Mammary epithelial cell (primary cell): ENCODE data around the gene TEX53.

Source experiments
- CTCF ChIP-seq, 2 donors: IDR thresholded peaks in 1 of 2; conservative IDR thresholded peaks in 1 of 2; 2 replicates each; pipeline ENCODE4 v1.5.1; 2011 to 2012; ENCODE audit warnings: inconsistent platforms in 2 of 2, low read length in 2 of 2, mild to moderate bottlenecking in 2 of 2, control low read depth in 1 of 2, low read depth in 1 of 2; ENCODE audit not compliant: insufficient read depth in 1 of 2; ENCODE audit errors: extremely low read depth in 1 of 2
- EZH2 ChIP-seq: IDR thresholded peaks from 2 replicates; pipeline ENCODE4 v1.6.1; 2012; ENCODE audit warnings: low read length, inconsistent platforms, borderline replicate concordance

- TF ChIP-seq CTCF (conservative IDR thresholded peaks at IDR 0.05 in 1 of 2, IDR thresholded peaks at IDR 0.05 in 1 of 2; ENCODE audit: extremely low read depth in 1 of 2, insufficient read depth in 1 of 2, low read depth in 1 of 2, low read length in 2 of 2), result no peak
- TF ChIP-seq EZH2, result no peak
These were observed 44.5 kb downstream of the TEX53 start for GRCh38 chr9:114613087-114613486.
